Body of pancreas (tissue), 4 donors: ENCODE results near the gene PLD1.

ENCODE experiments used
- POLR2A ChIP-seq, 3 donors: fragments of 450-650 bp; IDR thresholded peaks; one replicate each; pipeline ENCODE4 v1.6.1; 2016; ENCODE audit warnings: antibody characterized with exemption in 3 of 3, mild to moderate bottlenecking in 2 of 3
- TF ChIP-seq, protein P1 (sequence below), 7 experiments: fragments of 450-650 bp in 4 of 7; fragments of 200-600 bp in 3 of 7; sonication (generic) in 3 of 7; IDR thresholded peaks; one replicate each; pipeline ENCODE4 v1.5.1; 2016 to 2019; ENCODE audit warnings: antibody characterized with exemption in 7 of 7

GRCh38 chr3:171791692-171792076 lies 18.6 kb downstream of the PLD1 start:
- TF ChIP-seq POLR2A (IDR thresholded peaks at IDR 0.05) = no peak
- TF ChIP-seq, protein P1, sequence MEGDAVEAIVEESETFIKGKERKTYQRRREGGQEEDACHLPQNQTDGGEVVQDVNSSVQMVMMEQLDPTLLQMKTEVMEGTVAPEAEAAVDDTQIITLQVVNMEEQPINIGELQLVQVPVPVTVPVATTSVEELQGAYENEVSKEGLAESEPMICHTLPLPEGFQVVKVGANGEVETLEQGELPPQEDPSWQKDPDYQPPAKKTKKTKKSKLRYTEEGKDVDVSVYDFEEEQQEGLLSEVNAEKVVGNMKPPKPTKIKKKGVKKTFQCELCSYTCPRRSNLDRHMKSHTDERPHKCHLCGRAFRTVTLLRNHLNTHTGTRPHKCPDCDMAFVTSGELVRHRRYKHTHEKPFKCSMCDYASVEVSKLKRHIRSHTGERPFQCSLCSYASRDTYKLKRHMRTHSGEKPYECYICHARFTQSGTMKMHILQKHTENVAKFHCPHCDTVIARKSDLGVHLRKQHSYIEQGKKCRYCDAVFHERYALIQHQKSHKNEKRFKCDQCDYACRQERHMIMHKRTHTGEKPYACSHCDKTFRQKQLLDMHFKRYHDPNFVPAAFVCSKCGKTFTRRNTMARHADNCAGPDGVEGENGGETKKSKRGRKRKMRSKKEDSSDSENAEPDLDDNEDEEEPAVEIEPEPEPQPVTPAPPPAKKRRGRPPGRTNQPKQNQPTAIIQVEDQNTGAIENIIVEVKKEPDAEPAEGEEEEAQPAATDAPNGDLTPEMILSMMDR (IDR thresholded peaks at IDR 0.05) = no peak
